Right renal pelvis (tissue), 4 donors: Measurements from ENCODE around the gene LATS2. TPM values are rescaled to one million over a fixed set of nuclear protein-coding genes. Genes with fewer than 3 reads are reported as not detected.

Source experiments
- DNase-seq, 4 donors: peaks; one replicate each; pipeline ENCODE4 v3.0.0-alpha.2; 2013; ENCODE audit warnings: low read depth in 4 of 4, low spot score in 3 of 4, missing footprints in 1 of 4
- polyA plus RNA-seq, 4 donors: library from polyadenylated mRNA; unstranded; fragments of 120-200 nt; gene quantifications; one replicate each; pipeline ENCODE4 v1.2.1, GENCODE V29; 2013; ENCODE audit not compliant: insufficient read length in 4 of 4

LATS2 gene
- polyA plus RNA-seq, 4 donors: 26.6 to 29.6 (median 28.0) TPM

DNA sequence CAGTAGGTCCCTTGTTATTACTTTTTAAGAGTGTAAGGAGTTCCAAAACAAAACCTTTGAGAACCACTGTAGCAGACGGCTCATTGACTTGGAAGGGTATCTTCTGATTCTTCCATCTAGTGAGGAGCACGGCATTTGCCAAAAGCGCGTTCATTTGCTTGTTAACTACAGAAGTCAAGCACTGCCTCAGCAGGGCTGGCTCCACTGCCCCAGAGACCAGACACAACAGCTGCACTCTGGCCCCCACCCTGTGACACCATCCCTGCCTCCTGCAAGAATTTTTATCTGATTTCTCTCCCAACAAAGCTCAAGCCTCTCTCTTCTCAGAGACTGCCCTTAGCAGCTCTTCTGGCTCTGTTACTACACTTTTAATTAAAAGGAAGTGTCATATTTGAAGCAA lies 138.1 kb downstream of the LATS2 start:
- DNase-seq: no peak

Other genes with a start within 250 kb of the LATS2 start
- 10 to 100 TPM; 16.1 to 21.7 (median 20.4) TPM for gene XPO4, start 158.8 kb downstream of the LATS2 start, polyA plus RNA-seq
- gene SAP18, start 78.5 kb upstream of the LATS2 start, polyA plus RNA-seq: 100 to 1,000 TPM; 260 to 327 (median 295) TPM
- 10 to 100 TPM; 10.9 to 13.8 (median 12.4) TPM for gene SKA3, start 115.0 kb upstream of the LATS2 start, polyA plus RNA-seq
- gene MRPL57, start 115.1 kb upstream of the LATS2 start, polyA plus RNA-seq: 10 to 100 TPM; 21.7 to 28.8 (median 25.3) TPM